HG02852 (cell line): Measurements from ENCODE around the gene NRSN2.
A peak's percentile ranks its signal among the peaks of the same experiment; 100 is the strongest.
"Not testable (repeated sequence)": the region's sequence is repeated elsewhere in the genome, so short reads cannot be mapped to it uniquely, and the experiment has no call there.

Source experiments
- ATAC-seq: cut with Tn5 transposase; IDR thresholded peaks from one replicate; pipeline ENCODE4 v1.9.1; 2021; ENCODE audit warnings: mild to moderate bottlenecking, moderate library complexity; ENCODE audit not compliant: unreplicated experiment

Gene NRSN2

DNA sequence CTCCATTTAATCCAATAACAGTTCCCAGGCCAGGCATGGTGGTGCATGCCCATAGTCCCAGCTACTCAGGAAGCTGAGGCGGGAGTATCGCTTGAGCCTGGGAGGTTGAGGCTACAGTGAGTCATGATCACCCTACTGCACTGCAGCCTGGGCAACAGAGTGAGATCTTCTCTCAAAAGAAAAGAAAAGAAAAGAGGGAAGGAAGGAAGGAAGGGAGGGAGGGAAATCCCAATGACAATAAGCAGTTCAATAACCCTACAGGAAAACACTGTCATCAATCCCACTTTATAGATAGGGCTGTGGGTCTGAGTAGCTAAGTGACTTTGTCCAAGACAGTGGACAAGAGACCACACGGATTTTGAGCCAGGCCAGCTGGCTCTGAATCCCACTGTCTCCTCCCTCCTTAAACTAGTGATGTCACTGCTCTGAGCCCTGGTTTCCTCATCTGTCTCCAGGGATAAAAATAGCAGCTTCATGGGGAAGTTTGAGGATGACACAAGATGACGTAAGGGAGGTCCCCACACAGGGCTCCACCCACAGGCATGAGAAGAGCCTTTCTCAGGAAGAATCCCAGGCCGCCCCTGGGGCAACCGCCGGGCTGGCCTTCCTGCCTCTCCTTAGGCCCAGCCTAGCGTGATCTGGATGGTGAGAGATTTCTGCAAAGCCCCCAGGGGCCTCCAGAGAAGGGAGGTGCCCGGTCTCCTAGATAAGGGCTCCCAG lies 26.4 kb downstream of the NRSN2 start:
- ATAC-seq, result no peak

DNA sequence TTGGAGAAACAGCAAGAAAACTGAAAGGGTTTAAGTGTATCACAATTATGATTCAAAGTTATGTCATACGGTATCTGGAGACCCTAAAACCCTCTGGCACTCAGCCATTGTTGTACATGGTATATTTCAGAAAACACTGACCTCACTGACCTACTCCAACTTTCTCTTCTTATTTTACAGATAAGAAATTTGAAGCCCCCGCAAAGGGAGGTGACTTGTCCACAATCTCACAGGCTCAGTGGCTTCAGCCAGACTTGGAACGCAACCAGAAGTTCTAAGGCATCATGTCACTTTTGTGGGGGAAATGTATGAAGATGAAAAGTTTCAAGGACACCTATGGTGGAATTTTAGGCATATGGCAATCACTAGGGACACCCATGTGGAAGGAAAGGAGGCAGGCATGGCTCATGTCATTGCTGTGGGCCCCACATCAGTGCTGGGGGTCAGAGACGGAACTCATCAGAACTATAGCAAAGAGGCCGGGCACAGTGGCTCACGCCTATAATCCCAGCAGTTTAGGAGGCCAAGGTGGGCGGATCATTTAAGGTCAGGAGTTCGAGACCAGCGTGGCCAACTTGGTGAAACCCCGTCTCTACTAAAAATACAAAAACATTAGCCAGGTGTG lies 28.5 kb downstream of the NRSN2 start:
- ATAC-seq, result no peak

DNA sequence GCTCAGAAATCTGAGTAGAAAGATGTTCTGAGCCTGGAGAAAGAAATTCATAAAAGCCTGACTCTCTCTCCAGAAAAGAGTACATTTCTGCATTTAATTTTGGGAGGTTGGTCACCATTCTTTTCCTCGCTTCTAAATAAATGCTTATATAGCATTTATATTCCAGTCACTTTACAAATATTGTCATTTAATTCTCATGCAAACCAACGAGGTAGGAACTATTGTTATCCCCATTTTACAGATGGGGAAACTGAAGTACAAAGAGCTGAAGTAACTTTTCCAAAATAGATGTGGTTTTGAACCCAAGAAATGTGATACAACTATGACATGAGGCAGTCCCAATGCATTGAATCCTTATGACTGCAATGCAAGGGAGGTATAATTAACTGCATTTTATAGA lies 29.2 kb downstream of the NRSN2 start:
- ATAC-seq, result no peak

DNA sequence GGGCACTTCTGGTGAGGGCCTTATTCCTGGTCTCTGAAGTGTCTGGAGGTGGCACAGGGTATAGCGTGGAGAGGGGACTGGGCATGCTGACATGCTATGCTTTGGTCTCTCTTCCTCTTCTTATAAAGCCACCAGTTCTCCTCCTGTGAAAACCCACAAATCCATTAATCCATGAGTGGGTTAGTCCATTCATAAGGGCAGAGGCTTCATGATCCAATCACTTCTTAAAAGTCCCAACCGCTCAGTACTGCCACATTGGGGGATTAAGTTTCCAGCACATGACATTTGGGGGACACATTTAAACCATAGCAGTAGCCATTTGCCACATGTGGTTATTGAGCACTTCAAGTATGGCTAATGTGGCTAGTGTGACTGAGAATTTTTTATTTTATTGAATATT lies 29.8 kb downstream of the NRSN2 start:
- ATAC-seq, result no peak

DNA sequence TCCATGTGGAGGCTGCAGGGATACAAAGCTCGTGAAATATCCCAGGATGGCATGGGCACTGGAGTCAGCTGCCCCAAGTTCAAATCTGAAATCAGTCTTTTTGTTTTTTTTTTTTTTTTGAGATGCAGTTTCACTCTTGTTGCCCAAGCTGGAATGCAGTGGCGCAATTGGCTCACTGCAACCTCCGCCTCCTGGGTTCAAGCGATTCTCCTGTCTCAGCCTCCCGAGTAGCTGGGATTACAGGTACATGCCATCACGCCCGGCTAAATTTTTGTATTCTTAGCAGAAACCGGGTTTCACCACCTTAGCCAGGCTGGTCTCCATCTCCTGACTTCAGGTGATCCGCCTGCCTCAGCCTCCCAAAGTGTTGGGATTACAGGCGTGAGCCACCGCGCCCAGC lies 30.7 kb downstream of the NRSN2 start:
- ATAC-seq, result not testable (repeated sequence)

DNA sequence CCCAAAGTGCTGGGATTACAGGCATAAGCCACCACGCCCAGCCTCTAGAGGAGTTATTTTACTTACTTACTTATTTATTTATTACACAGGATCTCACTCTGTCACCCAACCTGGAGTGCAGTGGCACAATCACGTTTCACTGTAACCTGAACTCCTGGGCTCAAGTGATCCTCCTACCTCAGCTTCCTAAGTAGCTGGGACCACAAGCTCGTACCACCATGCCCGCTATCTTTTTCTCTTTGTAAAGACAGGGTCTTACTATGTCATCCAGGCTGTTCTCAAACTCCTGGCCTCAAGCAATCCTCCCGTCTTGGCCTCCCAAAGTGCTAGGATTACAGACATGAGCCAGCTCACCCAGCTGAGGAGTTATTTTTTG lies 32.0 kb downstream of the NRSN2 start:
- ATAC-seq, result no peak

DNA sequence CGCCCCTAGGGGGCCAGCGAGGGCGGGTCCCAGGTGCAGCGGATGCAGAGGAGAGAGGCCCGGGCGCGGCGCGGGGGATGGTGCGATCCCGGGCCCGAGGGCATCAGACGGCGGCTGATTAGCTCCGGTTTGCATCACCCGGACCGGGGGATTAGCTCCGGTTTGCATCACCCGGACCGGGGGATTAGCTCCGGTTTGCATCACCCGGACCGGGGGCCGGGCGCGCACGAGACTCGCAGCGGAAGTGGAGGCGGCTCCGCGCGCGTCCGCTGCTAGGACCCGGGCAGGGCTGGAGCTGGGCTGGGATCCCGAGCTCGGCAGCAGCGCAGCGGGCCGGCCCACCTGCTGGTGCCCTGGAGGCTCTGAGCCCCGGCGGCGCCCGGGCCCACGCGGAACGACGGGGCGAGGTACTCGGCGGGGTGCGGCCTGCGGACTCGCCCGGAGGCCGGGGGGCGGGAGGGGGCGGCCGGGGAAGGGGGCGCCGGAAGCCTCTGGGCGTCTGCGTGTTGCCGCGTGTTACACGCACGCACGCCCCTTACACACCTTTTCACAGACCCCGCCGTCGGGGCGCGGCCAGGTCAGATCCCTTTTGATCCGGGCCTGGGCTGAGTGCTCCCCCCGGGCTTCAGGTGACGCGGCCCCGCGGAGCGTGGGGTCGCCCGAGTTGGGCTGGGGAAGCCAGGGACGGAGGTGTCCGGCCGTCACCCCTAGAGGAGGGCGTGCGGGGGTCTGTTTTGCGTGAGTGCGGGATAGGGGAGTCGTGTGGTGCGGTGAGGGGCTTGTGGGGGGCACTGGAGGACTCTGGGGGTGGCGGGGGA lies 34.1 kb downstream of the NRSN2 start:
- ATAC-seq, result peak; percentile 51

DNA sequence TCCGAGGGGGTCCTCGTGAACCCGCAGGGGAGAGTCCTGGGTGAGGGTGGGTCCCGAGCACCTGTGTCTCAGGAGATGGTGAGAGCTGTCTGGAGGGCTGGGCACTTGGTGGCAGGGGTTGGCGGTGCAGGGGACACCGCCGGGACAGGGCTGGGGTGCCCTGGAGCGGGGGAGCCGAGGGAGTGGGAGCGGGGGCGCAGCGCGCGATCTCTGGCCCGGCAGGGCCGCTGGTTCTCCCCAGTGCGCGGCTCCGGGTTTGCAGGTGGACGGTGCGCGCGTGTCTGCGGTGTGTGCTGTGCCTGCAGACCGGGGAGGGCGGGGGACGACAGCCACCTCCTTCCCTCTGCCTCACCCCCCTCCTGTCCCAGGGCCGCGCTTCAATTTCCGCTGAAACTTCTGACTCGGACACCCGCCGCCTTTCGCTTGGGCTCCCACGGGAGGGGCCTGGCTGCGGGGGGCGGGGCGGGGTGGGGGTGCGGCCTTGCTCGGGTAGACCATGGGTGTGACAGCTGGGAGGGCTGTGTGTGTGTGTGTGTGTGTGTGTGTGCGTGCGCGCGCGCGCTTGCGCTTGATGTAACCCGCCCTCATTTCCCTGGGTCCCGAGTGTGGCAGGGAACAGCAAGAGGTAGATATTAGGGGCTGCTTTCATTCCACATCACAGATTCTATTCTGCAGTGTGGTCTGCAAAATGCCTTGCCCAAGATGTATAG lies 34.8 kb downstream of the NRSN2 start:
- peak; percentile 53 for ATAC-seq

DNA sequence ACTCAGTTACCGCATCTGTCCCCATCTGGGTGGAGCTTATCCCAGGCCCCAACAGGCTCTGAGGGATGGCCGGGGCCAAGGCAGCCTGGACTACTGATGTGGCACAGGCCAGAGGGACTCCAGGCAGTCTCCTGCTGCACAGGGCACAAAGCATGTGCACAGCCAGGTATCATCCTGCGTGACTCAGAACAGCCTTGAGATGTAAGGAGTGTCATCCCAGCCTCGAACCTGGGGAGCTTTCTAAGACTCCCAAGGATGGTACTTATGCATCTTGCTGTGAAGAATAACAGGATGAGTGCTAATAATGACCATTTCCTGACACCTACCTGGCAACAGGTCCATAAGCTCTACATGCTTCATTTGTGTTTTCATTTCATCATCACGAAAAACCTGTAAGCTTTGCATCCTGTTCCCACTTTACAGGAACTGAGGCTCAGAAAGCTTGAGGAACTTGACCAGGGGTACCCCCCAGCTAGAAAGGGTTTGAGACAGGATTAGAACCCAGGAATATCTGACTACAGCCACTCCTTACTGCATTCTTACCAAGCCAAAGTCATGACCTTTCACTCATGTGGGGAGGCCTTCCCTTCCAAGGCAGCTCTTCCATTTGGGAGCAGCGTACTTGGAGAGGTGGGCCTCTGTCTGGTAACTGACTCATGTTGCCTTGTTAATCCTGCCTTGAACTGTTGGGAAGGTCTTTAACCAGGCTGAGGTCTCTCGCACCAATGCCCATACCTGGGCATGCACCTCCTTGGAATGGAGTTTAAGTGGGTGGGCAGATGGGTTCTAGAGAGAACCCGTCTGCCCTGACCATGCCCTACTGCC lies 35.6 kb downstream of the NRSN2 start:
- peak; percentile 10 for ATAC-seq

DNA sequence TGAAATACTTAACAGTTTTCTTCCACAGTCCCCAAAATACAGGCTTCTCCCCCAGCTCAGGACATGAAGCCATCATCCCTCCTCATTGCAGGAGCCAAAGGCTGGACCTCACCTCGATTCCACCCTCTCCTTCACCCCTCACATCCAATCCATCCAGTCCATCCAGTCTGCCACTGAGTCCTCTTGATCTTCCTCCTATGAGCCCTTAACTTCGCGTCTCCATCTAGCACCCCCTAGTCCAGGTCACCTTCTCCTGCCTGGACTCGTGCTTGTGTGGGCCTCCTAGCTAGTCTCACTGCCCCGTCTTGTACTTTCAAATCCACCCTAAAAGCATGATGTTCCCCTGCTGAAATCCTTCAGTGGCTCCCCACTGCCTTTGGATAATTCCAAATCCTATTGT lies 37.0 kb downstream of the NRSN2 start:
- ATAC-seq, result no peak

DNA sequence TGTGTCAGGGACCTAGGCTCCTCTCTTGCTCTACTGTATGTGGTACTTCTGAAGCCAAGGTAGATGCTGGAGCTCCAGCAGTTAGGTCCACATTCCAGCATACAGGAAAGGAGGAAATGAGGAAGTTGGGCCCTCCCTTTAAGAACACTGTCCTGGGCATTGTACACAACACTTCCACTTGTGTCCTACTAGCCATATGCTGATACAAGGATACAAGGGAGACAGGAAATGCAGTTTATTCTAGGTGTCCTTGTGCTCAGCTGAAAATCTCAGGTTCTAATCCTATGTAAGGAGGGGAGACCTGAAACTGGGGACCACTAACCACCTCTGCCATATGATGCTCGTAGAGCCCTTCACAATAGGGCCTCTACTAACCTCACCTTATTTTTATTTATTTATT lies 37.8 kb downstream of the NRSN2 start:
- no peak for ATAC-seq

DNA sequence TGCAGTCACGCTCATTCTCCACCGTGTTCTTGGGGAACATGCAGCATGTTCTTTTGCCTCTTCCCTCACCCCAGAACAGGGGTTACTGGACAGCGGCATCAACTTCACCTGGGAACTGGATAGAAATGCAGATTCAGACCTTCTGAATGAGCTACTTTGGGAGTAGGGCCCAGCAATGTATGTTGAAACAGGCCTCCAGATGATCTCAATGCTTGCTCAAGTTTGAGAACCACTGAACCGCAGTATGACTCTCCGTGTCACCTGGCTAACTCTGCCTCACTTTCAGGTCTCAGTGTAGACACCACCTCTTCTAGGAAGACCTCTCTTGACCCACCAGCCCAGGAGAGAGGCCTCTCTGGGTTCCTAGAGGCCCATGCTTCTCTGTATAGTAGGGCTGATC lies 38.5 kb downstream of the NRSN2 start:
- ATAC-seq, result no peak

DNA sequence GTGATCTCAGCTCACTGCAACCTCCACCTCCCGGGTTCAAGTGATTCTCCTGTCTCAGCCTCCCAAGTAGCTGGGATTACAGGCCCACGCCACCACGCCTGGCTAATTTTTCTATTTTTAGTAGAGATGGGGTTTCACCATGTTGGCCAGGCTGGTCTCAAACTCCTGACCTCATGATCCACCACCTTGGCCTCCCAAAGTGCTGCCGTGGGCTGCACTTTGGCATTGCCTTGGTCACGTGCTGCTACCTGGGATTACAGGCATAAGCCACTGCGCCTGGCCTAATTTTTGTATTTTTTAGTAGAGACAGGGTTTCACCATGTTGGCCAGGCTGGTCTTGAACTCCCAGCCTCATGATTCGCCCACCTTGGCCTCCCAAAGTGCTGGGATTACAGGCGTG lies 39.7 kb downstream of the NRSN2 start:
- ATAC-seq, result not testable (repeated sequence)

DNA sequence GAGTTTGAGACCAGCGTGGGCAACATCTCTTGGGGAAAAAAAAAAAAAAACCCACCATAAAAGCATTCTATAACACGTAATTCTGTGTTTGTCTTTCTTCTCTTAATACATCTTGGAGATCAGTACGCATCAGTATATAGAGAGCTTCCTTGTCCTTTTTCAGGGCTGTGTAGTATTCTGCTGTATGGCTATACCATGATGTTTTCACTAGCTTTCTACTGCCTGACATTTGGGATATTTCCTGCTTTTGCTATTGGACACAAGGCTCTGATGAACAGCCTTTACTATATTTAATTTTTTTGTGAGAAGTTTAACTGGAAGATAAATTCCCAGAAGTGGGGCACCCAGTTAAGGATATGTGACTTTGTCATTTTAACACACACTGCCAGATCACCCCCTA lies 40.6 kb downstream of the NRSN2 start:
- ATAC-seq, result no peak

DNA sequence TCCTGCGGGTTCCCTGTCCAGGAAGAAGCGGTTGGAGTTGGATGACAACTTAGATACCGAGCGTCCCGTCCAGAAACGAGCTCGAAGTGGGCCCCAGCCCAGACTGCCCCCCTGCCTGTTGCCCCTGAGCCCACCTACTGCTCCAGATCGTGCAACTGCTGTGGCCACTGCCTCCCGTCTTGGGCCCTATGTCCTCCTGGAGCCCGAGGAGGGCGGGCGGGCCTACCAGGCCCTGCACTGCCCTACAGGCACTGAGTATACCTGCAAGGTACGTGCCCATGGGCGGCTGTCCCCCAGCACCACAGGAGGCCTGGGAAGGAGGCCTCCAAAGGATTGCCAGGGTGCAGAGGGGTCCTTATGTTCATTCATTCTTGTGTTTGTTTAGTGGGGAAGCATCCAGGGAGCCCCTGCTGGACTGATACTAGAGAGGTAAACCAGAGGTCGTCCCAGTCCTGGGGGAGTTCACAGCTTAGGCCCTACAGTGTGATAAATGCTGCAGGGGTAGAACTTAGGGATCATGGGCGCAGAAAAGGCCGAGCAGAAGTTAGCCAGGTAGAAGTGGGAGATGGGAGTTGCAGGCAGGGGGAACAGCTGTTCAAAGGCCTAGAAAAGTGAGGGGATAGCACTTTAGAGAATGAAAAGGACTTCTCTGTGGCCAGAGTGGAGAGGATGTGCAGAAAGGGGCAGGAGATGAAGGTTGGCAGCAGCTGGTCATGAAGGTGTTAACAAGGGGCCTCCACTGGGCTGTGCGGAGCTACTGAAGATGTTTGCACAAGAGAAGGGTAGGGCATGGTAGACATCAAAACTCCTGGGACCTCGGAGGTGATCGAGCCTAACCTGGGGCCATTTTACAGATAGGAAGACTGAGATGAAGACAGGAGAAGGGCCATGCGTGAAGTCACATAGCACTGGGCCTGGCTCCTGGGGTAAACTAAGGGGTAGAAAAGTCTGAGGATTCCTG lies 41.4 kb downstream of the NRSN2 start:
- no peak for ATAC-seq

DNA sequence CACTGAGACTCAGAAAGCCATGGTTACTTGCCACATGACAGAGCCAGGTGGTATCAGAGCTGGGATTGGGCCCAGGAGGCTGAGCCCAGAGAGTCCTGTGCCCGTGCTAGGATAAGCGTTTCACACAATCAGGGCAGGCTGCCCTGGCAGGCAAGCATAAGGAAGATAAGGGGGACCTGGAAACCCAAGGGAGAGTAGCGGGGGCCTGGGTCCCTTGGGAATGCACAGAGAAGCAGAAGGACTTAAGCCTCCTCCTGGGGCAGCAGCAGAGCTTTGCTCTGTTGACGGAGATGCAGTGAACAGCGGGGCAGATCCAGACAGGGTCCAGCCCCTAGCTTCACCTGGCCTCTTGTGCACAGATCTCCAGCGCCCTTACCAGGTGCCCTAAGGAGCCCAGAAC lies 42.3 kb downstream of the NRSN2 start:
- ATAC-seq, result no peak

DNA sequence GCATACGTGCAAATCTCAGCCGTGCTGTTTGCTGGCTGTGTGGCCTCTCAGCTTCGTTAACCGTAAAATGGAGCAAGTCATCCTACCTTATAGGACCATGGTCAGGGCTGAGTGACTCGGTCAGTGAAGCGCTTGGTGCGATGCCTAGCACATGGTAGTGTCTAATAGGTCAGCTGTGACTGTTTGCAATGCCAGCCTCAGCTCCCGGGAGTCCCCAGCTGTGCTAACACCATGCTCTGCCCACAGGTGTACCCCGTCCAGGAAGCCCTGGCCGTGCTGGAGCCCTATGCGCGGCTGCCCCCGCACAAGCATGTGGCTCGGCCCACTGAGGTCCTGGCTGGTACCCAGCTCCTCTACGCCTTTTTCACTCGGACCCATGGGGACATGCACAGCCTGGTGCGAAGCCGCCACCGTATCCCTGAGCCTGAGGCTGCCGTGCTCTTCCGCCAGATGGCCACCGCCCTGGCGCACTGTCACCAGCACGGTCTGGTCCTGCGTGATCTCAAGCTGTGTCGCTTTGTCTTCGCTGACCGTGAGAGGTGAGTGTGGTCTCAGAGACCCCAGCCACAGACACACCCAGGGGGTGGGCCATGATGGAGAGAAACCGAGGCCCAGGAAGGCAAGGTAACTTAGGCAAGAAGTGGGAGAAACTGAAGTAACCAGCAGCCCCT lies 44.3 kb downstream of the NRSN2 start:
- no peak for ATAC-seq

DNA sequence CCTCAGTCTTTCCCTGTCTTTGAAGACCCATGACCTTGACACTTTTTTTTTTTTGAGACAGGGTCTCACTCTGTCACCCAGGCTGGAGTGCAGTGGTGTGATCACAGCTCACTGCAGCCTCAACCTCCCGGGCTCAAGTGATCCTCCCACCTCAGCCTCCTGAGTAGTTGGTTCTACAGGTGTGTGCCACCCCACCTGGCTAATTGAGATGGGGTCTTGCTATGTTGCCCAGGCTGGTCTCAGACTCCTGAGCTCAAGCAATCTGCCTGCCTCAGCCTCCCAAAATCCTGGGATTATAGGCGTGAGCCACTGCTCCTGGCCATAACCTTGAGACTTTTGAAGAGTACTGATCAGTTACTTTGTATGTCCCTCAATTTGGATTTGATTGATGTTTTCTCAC lies 46.4 kb downstream of the NRSN2 start:
- not testable (repeated sequence) for ATAC-seq

DNA sequence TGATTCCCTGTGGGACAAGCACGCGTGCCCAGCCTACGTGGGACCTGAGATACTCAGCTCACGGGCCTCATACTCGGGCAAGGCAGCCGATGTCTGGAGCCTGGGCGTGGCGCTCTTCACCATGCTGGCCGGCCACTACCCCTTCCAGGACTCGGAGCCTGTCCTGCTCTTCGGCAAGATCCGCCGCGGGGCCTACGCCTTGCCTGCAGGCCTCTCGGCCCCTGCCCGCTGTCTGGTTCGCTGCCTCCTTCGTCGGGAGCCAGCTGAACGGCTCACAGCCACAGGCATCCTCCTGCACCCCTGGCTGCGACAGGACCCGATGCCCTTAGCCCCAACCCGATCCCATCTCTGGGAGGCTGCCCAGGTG lies 49.3 kb downstream of the NRSN2 start:
- no peak for ATAC-seq
